NCI-H1436 treated with DMSO at 0.1 percent for 48 hours (cell line): ENCODE results near the gene SLC35A1.
A peak's percentile ranks its signal among the peaks of the same experiment; 100 is the strongest.
"Not testable (repeated sequence)": the region's sequence is repeated elsewhere in the genome, so short reads cannot be mapped to it uniquely, and the experiment has no call there.

Source experiments
- DNase-seq: peaks from one replicate; lab custom pipeline; 2025; lab: John Stamatoyannopoulos, UW

SLC35A1 gene, protein sequence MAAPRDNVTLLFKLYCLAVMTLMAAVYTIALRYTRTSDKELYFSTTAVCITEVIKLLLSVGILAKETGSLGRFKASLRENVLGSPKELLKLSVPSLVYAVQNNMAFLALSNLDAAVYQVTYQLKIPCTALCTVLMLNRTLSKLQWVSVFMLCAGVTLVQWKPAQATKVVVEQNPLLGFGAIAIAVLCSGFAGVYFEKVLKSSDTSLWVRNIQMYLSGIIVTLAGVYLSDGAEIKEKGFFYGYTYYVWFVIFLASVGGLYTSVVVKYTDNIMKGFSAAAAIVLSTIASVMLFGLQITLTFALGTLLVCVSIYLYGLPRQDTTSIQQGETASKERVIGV

DNA sequence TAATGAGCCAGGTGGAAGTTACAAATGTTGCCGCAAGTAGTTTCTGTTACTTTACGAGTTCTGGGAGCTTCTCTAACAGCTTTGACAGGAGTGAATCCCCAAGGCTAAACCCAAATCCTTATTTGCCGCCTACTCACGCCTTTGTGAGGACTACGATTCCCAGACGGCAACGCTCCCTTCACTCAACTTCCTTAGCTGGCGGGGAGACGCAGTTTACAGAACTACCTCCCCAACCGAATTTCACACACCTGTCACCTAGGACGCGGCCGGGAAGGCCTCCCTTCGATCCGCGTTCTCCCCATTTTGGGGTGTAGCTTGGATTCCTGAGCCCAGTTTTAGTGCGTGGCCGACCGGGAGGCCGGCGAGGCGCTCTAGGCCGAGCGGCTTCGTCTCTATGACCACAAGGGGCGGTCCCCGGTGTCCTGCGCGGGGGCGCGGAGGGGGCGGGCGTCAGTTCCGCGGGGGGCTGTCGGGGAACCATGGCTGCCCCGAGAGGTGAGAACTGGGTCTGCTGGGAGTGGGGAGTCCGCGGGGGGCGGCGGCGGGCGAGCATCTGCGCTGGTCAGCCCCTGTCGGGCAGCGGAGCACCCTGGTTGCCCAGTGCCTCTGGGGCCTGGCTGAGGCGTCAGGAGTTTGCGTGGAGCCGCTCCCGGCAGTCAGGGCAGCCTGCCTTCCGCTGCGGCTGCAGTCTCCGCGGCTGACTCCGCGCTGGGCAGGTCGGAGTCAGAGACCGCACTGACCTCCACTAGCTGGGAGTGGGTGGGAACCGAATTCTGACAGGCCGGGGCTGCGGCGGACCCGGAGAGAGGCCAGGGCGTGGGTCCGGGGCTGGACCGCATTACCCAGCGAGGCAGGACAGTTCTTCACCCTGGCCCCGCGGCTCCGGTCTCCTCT, at the start of gene SLC35A1:
TSS of gene SLC35A1 (plus strand) at position 450 of the 894 bp plus-strand sequence. CDS start at position 480, 30 bp downstream.
- peak; percentile 13 for DNase-seq

DNA sequence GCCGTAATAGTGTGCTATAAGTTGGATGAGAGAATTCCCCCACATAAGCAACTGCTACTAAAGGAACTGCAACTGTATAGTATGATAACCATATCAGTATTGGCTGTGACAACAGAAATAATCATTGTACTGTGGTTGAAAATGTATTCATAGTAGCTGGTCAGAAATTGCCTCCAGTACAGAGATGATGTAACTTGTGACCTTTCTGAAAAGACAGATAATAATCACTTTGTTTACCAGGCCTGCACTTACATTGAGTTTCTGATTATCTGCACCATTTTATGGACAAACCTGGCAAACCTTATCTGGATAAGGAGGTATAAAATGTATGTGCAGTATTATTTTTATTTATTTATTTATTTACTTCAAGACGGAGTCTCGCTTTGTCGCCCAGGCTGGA, 46.0 kb upstream of the SLC35A1 start:
- no peak for DNase-seq

DNA sequence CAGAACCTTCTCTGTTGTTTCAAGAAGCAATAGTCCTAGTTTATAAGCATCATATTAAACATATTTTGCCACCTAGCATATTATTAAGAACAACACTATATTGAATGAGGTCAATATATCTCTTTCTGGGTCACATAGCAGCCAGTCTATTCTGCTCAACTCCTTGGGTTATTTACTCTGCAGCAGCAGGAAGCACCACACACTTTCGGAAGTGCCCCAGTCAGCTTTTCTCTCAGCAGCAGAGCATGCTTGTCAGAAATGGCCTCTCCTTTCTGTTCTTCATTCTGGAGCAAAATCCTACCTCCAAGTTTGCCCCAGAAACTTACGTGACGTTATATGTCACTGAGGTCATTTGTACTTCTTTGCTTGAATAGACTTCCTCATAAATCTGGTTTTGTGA, 42.3 kb upstream of the SLC35A1 start:
- DNase-seq = no peak

DNA sequence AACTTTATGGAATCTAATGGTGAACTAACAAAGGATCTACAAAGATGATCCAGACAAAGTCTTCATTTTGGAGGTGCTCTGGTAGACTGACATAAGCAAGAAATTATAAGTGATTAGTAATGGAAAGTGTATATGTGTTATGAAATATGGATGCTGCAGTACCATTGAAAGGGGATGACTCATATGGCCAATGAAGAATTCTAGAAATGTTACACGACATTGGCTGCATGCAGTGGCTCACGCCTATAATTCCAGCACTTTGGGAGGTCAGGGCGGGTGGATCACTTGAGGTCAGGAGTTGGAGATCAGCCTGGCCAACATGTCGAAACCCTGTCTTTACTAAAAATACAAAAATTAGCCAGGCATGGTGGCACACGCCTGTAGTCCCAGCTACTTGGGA, 41.5 kb upstream of the SLC35A1 start:
- no peak for DNase-seq

DNA sequence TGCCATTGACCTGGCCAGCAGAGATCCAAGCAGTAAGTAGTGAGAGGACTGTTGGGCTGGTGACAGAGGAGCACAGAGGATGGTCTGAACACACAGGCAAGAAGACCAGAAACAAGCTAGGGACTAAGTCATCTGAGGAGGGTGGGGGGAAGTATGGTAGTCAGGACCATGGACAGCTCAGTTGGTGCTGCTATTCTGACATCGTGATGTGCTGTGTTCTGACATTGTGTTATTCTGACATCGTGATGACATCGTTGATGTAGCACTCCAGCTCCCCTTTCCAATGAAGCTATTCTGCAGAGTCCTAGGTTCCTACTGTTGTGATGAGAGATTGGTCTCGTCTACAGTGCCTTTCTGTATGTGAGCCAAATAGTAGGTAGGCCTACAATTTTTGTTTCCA, 36.3 kb upstream of the SLC35A1 start:
- DNase-seq = no peak

DNA sequence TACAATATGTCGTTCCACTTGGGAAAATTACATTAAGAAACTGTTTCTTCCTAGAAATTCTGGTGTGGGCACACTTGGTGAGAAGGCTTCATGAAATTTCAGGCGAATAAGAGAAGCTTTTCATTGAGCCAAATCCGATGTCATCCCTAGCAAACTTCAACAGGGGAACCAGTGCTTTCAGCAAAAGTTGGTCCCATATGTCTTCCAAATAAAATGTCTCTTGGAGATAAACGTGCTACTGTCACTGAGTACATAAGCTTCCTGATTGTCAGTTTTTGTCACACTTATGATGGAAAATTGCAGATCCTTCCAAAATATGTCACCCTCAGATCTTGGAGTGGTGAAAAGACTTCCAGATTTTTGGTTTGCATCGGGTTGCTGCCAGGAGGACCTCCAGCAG, 31.1 kb upstream of the SLC35A1 start:
- DNase-seq = no peak

DNA sequence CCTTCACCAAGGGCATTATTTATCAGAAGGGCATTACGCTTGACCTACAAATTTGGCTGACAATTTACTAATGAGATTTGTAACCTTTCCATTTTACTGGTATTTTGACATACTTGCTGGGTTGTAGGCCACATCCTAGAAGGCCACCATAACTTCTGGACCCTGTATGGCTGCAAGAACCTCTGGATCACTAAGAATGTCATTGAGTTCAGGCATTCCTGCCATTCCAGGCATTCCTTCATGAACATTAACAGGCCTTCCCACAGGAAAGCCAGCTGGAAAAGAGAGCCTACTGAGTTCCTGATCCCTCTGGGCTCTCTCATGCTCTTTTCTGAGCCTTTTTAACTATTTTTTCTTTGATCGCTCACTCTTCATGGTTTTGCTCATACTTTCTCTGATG, 28.4 kb upstream of the SLC35A1 start:
- no peak for DNase-seq

DNA sequence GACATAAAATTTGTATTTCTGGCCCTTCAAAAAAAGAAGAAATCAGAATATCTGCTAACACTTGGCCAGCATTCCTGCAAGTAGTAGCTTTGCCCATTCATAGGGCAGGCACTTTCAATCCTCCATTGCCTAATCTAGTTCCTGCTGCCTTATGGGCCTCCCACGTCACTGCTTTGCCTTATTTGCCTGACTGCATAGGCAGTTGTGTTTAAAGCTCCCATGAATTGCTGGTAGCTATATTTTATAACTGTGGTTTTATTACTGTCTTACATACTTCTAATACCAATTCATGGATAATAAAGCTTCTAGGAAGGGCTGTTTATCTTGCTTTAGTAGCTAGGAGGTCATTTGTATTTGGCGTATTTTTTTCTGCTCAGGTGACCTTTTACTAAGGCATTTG, 7.7 kb upstream of the SLC35A1 start:
- DNase-seq = no peak

DNA sequence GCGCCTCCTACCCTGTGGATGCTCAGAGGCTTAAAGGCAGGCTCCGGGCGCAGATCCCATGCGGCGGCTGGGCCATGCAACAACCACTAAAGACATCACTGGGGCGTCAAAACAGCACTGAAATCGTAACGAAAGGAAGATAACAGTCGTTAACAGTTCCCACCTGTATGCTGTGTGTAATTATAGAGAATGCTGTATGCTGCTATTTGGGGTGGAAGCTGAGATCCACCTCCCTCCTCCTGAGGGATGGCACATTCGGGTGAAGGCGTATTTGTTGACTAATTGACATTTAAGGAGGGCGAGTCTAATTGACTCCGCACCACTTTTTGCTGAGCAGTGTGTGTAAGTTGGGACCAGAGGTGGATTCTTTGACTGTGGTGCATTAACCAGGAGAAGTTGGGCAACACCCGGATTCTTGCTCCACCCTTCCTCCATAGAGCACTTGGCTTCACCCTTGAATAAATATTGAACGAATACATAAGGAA, 687 bp downstream of the SLC35A1 start:
- DNase-seq = no peak

DNA sequence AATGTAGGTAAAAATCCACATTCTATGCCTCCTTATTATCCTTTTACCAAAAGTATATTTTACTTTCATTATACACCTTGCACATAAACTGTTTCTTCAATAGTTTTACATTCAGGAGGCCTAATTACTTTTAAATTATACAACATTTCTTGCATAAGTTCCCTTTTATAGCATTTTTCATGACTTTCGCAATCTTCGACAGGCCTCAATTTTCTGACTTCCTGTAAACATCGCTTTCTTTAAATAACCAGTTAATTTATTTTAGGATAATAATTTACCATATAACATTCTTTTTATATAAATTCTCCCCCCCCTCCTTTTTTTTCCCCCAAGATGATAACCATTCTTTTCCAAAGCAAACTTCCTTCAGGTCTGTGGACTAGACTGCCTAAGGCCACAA, 9.2 kb downstream of the SLC35A1 start:
- no peak for DNase-seq

DNA sequence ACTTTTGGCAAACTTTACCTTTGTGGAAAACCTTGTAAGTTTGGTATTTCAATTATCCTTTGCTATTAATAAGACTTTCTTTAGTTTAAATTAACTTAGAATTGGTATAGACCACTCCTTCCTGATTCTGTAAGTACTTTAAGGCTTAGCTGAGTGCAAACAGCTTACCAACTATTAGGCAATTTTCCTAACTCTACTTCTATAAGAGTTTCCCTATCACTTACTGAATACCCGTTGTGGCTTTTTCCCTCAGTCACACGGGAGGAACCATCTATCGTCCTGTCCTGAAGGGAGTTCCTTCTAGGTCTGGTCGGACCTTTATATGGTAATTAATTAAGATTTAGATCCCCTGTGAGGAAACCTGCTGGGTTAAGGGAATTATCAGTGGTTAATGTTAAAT, 9.6 kb downstream of the SLC35A1 start:
- no peak for DNase-seq

DNA sequence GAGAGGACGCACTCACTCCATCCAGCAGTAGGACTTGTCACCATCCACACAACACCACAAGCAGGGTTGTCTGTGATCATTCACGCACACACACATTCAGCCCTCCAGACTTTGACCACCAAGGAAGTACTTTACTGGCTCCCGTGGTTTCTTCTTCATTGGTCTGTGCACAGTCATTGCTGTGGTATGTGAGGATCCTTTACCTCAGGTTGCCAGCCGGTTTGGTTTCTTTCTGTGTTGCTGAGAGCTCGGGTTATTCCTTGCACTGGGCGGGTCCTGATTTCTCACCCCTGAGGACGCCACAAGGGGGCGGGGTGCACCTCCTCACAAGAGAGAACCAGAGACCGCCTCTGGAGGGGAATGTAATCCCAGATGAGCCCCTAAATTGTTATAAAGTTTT, 11.2 kb downstream of the SLC35A1 start:
- no peak for DNase-seq

DNA sequence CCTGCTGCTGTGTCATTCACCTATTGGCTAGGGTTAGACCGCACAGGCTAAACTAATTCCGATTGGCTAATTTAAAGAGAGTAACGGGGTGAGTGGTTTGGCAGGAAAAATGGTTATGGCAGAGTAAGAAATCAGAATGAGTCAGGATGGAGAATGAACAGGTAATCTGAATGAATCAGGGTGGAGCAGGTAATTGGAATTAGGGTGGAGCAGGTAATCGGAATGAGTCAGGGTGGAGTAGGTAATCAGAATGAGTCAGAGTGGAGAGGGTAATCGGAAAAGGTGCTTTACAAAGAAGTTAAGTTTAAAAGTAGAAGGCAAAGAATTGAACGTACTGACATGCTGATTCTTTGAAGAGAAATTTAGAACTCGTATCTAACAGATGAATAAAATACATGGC, 11.7 kb downstream of the SLC35A1 start:
- DNase-seq = no peak

DNA sequence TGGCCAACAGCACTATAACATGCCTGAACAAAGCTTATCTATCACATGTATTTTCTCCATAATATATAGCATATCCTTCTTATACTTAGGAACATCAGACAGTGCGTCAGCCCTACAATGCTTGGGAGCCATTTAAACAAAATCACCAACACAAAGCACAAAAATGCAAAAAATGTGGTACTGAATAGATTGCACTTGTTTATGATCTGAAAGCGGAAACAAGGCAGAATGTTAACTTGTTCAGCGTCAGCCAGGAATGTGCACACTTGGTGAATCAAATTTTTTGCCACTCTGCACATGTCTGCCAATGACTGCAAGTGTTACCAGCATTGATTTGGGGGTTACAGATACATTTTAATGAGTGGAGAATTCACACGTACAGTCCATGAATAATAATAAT, 14.8 kb downstream of the SLC35A1 start:
- DNase-seq = no peak

DNA sequence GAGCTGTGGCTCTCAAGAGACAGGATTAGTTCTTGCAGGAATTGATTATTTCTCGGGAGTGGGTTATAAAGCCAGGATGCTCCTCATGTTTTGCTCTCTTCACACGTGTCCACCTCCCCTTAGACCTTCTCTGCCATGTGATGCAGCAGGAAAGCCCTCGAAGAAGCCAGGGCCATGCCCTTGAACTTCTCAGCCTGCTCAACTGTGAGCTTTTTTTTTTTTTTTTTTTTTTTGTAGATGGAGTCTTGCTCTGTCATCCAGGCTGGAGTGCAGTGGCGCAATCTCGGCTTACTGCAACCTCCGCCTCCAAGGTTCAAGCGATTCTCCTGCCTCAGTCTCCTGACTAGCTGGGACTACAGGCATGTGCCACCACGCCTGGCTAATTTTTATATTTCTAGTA, 16.6 kb downstream of the SLC35A1 start:
- DNase-seq = not testable (repeated sequence)

DNA sequence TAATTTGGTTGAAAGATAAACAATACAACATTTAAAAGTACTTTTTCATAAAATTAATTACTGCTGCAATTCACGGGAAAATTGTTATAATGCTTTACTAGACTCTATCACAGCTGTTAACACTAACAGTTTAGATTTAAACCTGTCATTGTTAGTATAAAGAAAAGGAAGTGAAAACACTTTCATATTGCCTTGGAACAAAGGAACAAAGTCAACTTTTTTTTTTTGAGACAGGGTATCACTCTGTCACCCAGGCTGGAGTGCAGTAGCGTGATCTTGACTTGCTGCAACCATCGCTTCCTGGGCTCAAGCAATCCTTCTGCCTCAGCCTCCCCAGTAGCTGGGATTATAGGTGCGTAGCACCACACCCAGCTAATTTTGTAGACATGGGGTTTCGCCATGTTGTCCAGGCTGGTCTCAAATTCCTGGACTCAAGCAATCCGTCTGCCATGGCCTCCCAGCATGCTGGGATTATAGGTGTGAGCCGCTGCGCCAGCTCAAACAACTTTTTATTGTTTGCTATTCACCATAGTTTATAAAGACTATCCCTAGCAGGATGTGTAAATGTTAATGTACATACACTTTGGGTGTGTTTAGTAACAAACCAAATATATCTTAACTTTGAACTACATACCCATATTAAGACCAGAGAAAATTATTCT, 22.1 kb downstream of the SLC35A1 start:
- no peak for DNase-seq

DNA sequence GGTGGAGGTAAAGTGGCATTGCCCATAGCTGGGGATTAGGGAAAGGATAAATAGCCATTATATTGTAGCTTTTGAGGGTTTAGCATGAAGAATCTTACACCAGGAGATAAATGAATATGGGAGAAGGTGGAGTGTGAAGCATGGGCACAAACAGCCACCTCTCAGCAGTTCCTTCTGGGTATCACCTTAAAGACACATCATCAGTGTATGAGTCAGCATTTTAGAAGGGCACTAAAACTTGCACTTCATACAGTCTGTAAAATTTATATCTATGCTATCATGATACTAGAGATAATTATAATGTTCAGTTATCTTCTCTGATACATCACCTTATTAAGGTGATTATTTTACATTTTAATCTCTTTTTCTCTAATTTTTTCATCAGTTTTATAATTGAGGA, 25.3 kb downstream of the SLC35A1 start:
- DNase-seq = no peak

DNA sequence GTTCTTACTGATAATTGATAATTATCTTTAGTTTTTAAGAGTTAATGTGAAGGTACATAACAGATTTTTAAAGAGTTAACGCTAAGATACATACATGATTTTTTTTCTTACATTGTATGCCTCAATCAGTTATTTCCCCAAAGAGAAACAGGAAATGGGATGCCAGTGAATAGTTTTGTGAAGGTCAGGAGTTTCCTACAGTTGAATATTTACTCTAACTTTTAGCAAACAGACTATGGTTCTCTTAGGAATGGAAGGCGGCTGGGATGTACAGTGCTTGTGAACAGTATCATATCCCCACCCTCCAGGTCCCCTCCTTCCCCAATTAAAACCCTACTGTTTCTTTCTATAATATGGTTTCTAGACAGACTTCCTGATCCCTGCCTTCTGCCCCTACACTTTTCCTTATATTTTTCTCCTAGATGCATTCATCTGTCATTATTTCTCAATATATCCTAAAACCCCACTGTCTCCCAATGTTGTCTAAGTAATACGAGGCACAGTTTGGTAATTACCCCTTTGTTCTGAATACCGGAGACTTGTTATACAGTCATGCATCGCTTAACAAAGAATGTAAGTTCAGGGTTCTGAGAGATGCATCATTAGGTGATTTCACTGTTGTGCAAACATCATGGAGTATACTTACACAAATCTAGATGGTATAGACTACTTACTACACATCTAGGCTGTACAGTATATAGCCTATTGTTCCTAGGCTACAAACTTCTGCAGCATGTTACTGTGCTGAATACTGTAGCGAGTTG, 29.2 kb downstream of the SLC35A1 start:
- no peak for DNase-seq

DNA sequence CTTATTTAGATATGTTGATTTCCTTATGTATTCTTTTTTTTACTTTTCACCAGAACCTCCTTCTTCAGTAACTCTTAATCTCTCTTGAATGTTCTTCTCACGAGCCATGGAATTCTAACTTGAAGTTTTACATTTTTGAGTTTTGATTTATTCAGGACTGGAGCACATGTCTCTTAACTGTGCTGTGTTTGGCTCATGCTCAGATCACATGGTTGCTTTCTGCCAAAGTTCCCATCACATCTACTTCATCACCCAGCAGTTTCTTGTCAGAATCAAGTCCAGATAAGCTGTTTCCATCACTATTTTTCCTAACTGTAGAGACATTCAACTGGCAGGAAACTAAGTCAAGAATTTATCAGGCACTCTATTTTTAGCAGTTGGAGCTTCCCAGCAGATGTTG, 31.7 kb downstream of the SLC35A1 start:
- DNase-seq = no peak

DNA sequence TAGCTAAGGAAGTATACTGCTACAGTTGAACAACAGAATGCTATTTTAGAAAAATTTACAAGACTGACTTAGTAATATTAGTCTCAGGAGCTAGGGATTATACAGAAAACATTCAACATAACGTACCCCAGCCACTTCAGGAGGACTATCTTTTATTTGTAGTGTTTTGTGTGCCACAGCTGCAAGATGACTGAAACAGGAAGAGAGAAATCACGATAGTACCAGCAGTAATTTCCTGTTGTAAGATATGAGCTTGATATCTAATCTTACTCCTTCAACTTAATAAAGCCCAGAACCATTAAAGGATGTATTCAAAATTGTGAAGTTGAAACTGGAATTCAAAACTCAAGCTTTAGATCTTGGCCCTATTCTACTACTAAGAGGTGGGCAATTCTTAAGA, 42.1 kb downstream of the SLC35A1 start:
- DNase-seq = no peak

DNA sequence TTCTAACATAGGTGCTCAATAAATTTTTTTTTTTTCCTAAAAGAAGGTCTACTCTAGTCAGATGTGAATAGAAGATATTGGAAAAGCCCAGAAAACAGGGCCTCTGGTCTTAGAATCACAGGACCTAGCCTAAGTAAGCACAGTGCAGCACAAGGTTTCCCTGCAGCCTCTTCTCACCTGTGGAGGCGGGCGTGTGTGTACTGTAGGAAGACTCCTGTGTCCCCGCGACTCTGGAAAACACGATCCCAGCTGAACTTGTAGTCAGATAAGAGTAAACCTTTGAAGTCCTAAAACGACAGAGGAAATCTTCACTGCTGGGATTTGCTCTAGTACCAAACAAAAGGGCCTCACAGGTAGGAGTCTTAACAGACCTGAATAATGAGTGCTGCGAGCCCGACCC, 45.7 kb downstream of the SLC35A1 start:
- DNase-seq = no peak

DNA sequence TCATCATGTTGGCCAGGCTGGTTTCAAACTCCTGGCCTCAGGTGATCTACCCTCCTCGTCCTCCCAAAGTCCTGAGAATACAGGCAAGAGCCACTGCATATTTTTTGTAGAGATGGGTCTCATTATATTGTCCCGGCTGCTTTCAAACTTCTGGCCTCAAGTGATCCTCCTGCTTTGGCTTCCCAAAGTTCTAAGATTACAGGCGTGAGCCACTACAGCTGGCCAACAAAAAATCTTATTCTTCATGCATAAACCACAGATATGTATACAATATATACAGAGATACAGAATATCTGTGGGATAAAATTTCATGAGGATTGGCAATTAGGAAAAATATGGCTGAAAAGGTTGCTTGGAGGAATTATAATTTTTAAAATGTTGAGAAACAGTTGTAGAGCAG, 49.9 kb downstream of the SLC35A1 start:
- DNase-seq = no peak
